Measurements from ENCODE around the gene TPP2. TPM values are rescaled to one million over a fixed set of nuclear protein-coding genes. Genes with fewer than 3 reads are reported as not detected.

The TPP2 gene
- total and polyA plus RNA-seq, 9 donors = 24.0 to 50.7 (median 33.9) TPM

- 76 to 82% (median 79%) methylated on average over 3 of the region's 3 CpGs for WGBS, 3 donors
- TF ChIP-seq POLR2A (IDR thresholded peaks at IDR 0.05) (no peak), EP300 (IDR thresholded peaks at IDR 0.05) (no peak), CTCF (IDR thresholded peaks at IDR 0.05) (no peak)
- no peak for DNase-seq
- Histone ChIP-seq H3K4me1 (ENCODE audit: insufficient read depth) (no peaks in the 10 kb centered on the region), H3K27me3 (no peaks in the 10 kb centered on the region), H3K4me3 (no peak overlapping the region), H3K9me3 (no peaks in the 10 kb centered on the region), H3K36me3 (no peaks in the 10 kb centered on the region), H3K27ac (no peak overlapping the region)
- intact Hi-C loops (cut with DNase I) = no loop called here
Observed at GRCh38 chr13:102658660-102659059, 61.9 kb downstream of the TPP2 start.

DNA sequence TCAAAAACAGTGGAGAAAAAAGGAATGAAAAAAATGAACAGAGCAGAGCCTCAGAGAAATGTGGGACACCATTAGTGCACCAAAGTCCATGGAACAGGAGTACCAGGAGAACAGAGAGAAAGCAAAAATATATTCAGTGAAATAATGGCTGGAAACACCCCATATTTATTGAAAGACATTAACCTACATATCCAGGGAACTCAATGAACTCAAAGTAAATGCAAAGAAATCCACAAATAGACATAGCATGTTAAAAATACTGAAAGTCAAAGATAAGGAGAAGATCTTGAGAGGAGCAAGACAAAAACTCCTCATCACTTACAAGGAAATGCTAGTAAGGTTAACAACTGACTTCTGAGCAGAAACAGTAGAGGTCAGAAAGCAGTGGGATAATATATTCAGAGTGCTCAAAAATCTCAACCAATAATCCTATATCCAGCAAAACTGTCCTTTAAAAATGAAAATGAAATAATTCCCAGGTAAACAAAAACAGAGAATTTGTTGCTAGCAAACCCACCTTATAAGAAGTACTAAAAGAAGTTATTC lies 62.5 kb downstream of the TPP2 start:
- Histone ChIP-seq H3K27ac (no peak overlapping the region), H3K9me3 (no peaks in the 10 kb centered on the region), H3K4me3 (no peak overlapping the region), H3K27me3 (no peaks in the 10 kb centered on the region), H3K4me1 (ENCODE audit: insufficient read depth) (no peaks in the 10 kb centered on the region), H3K36me3 (no peaks in the 10 kb centered on the region)
- intact Hi-C loops (cut with DNase I) = no loop called here
- no peak for DNase-seq
- TF ChIP-seq POLR2A (IDR thresholded peaks at IDR 0.05) (no peak), EP300 (IDR thresholded peaks at IDR 0.05) (no peak), CTCF (IDR thresholded peaks at IDR 0.05) (no peak)

GRCh38 chr13:102667023-102667422 lies 70.2 kb downstream of the TPP2 start:
- H3K27ac ChIP-seq = no peak overlapping the region
- H3K36me3 ChIP-seq = no peaks in the 10 kb centered on the region
- no peaks in the 10 kb centered on the region for H3K27me3 ChIP-seq
- DNase-seq = no peak
- no peak overlapping the region for H3K4me3 ChIP-seq
- intact Hi-C loops (cut with DNase I) = no loop called here
- no peaks in the 10 kb centered on the region for H3K4me1 ChIP-seq (ENCODE audit: insufficient read depth)
- H3K9me3 ChIP-seq = no peaks in the 10 kb centered on the region
- TF ChIP-seq CTCF (IDR thresholded peaks at IDR 0.05) = no peak
- TF ChIP-seq EP300 (IDR thresholded peaks at IDR 0.05) = no peak

DNA sequence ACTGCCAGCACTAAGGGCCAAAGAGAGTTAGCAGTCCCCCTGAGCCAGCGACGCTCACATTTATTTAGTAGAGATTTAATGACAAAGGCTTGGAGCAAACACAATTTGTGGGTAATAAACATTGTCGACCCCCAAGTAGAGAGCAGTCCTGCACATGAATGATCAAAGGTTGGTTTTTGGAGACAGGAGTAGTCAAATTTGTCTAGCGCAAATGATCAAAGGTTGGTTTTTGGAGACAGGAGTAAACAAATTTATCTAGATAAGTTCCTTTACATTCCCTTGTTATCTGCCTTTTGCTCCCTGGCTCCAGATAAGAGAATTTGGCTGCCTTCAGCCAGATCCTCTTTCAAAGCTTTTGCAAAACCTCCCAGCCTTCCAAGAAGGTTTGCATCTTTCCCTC lies 71.1 kb downstream of the TPP2 start:
- Histone ChIP-seq H3K4me3 (no peak overlapping the region), H3K4me1 (ENCODE audit: insufficient read depth) (no peaks in the 10 kb centered on the region), H3K9me3 (no peaks in the 10 kb centered on the region), H3K27me3 (no peaks in the 10 kb centered on the region), H3K27ac (no peak overlapping the region), H3K36me3 (no peaks in the 10 kb centered on the region)
- TF ChIP-seq CTCF (IDR thresholded peaks at IDR 0.05) (no peak), POLR2A (IDR thresholded peaks at IDR 0.05) (no peak), EP300 (IDR thresholded peaks at IDR 0.05) (no peak)
- no peak for DNase-seq
- intact Hi-C loops (cut with DNase I) = no loop called here
- WGBS, 3 donors = 96 to 98% (median 98%) methylated on average over 4 of the region's 4 CpGs

- TF ChIP-seq CTCF (IDR thresholded peaks at IDR 0.05) = no peak
- TF ChIP-seq POLR2A (IDR thresholded peaks at IDR 0.05) = no peak
- no peak for TF ChIP-seq EP300 (IDR thresholded peaks at IDR 0.05)
- 66 to 80% (median 67%) methylated on average over 5 of the region's 5 CpGs for WGBS, 3 donors
- Histone ChIP-seq H3K27me3 (no peaks in the 10 kb centered on the region), H3K9me3 (no peaks in the 10 kb centered on the region), H3K36me3 (no peaks in the 10 kb centered on the region), H3K4me1 (ENCODE audit: insufficient read depth) (no peaks in the 10 kb centered on the region), H3K27ac (no peak overlapping the region), H3K4me3 (no peak overlapping the region)
- intact Hi-C loops (cut with DNase I) = no loop called here
- no peak for DNase-seq
Observed at GRCh38 chr13:102670130-102670529, 73.3 kb downstream of the TPP2 start.
